A549 (cell line): ENCODE data around the gene CMPK2. TPM values are rescaled to one million over a fixed set of nuclear protein-coding genes. Genes with fewer than 3 reads are reported as not detected.

ENCODE experiments used
- ATAC-seq, 2 experiments: fragments of 200-7000 bp in 1 of 2; fragments of >200 bp in 1 of 2; cut with Nextera tagmentation in 1 of 2; cut with Tn5 transposase in 1 of 2; 3 replicates each; pipeline versions ENCODE4 v1.8.0 to v1.9.1; 2018 to 2020; ENCODE audit warnings: mild to moderate bottlenecking in 1 of 2, moderate library complexity in 1 of 2
- CTCF ChIA-PET: fragments of 300-600 bp; sonication (Branson Sonifier 250); formaldehyde crosslinking; extraction: SDS; loops from one replicate; lab custom pipeline; 2021; ENCODE audit warnings: antibody characterized with exemption, inconsistent platforms; lab: Yijun Ruan, JAX
- POLR2A ChIA-PET: fragments of 350-600 bp; formaldehyde crosslinking; extraction: SDS; loops from one replicate; lab custom pipeline; 2021; ENCODE audit warnings: antibody characterized with exemption, inconsistent platforms; lab: Yijun Ruan, JAX
- DNase-seq, 2 experiments: peaks; one replicate each; pipeline versions ENCODE4 v3.0.0 to v3.0.0-alpha.2; 2011 to 2016; ENCODE audit warnings: low read depth in 1 of 2, low spot score in 1 of 2
- FAIRE-seq: peaks from 2 replicates; lab custom pipeline; 2011; peaks lifted over from hg19 to GRCh38; lab: Jason Lieb, UNC
- H3K27ac ChIP-seq, 2 experiments: fragments of >200 bp; sonication (Bioruptor Twin); formaldehyde crosslinking; 3 replicates each; pipeline ENCODE4 v1.5.1; 2016 to 2017
- H3K4me1 ChIP-seq: fragments of >200 bp; sonication (Bioruptor Twin); formaldehyde crosslinking; 3 replicates; pipeline ENCODE4 v1.6.1; 2016
- H3K4me2 ChIP-seq: fragments of >200 bp; sonication (Bioruptor Twin); formaldehyde crosslinking; 3 replicates; pipeline ENCODE4 v1.6.1; 2016
- H3K4me3 ChIP-seq: fragments of >200 bp; sonication (Bioruptor Twin); formaldehyde crosslinking; 3 replicates; pipeline ENCODE4 v1.5.1; 2016
- H3K9me3 ChIP-seq: fragments of >200 bp; sonication (Bioruptor Twin); formaldehyde crosslinking; 3 replicates; pipeline ENCODE4 v1.6.1; 2016
- CHD2 ChIP-seq: fragments of 150-350 bp; IDR thresholded peaks from 2 replicates; pipeline ENCODE4 v1.6.1; 2014; ENCODE audit warnings: low read length; ENCODE audit not compliant: partially characterized antibody
- FOSB ChIP-seq: fragments of 250-450 bp; sonication (Bioruptor Pico); IDR thresholded peaks from 2 replicates; pipeline ENCODE4 v1.5.0; 2020; ENCODE audit warnings: mild to moderate bottlenecking, moderate library complexity
- FOXS1 ChIP-seq: fragments of 250-450 bp; sonication (Bioruptor Pico); IDR thresholded peaks from 2 replicates; pipeline ENCODE4 v1.5.0; 2020; ENCODE audit warnings: mild to moderate bottlenecking, moderate library complexity
- JUNB ChIP-seq: fragments of >200 bp; sonication (Bioruptor Twin); formaldehyde crosslinking; IDR thresholded peaks from 2 replicates; pipeline ENCODE4 v1.6.1; 2016
- KDM1A ChIP-seq: fragments of 200-600 bp; sonication (generic); IDR thresholded peaks from 2 replicates; pipeline ENCODE4 v1.6.1; 2016; ENCODE audit warnings: low read depth, mild to moderate bottlenecking
- MYC ChIP-seq: IDR thresholded peaks from 2 replicates; pipeline ENCODE4 v1.6.1; 2012; ENCODE audit warnings: mild to moderate bottlenecking, inconsistent platforms, low read length, improper control_type of control experiment, borderline replicate concordance
- RFX5 ChIP-seq: fragments of 450-650 bp; IDR thresholded peaks from 2 replicates; pipeline ENCODE4 v1.7.1; 2014; ENCODE audit warnings: antibody characterized with exemption, mild to moderate bottlenecking, moderate library complexity
- SMC3 ChIP-seq: fragments of >200 bp; sonication (Bioruptor Twin); formaldehyde crosslinking; IDR thresholded peaks from 3 replicates; pipeline ENCODE4 v1.6.1; 2018; ENCODE audit warnings: inconsistent platforms
- TFCP2L1 ChIP-seq: fragments of 250-450 bp; sonication (Bioruptor Pico); IDR thresholded peaks from 2 replicates; pipeline ENCODE4 v1.5.0; 2021; ENCODE audit warnings: mild to moderate bottlenecking
- WGBS: methylation state at CpG from one replicate; pipeline ENCODE4 v1.1.6; 2017; ENCODE audit errors: missing lambda C conversion rate; 5-methylcytosine and 5-hydroxymethylcytosine counted together
- polyA plus RNA-seq, 4 experiments: library from polyadenylated mRNA; depleted of rRNA in 3 of 4; stranded (reverse); fragments of >200 nt; fragmentation: RNase III in 1 of 4; extraction: RNeasy Plus Mini Kit Qiagen cat#74134 plus additional on column Dnase treatment in 1 of 4; gene quantifications; 2 replicates in 3 of 4; 3 replicates in 1 of 4; pipeline ENCODE4 v1.2.3, GENCODE V29; 2011 to 2017
- TF ChIP-seq, protein P1 (sequence below): fragments of >200 bp; sonication (Bioruptor Twin); formaldehyde crosslinking; IDR thresholded peaks from 2 replicates; pipeline ENCODE4 v1.6.1; 2016
- TF ChIP-seq, protein P2 (sequence below): fragments of >200 bp; sonication (Bioruptor Twin); formaldehyde crosslinking; IDR thresholded peaks from 3 replicates; pipeline ENCODE4 v1.5.1; 2016
- TF ChIP-seq, protein P3 (sequence below): IDR thresholded peaks from 2 replicates; pipeline ENCODE4 v1.6.1; 2012
- TF ChIP-seq, protein P4 (sequence below): fragments of 250-450 bp; sonication (Bioruptor Pico); IDR thresholded peaks from 2 replicates; pipeline ENCODE4 v1.5.0; 2020; ENCODE audit warnings: low read depth, mild to moderate bottlenecking, moderate library complexity

Gene CMPK2
- polyA plus RNA-seq, 2 of the 4 experiments (the other 2 are of a cell fraction): 0.12 to 0.41 TPM

DNA sequence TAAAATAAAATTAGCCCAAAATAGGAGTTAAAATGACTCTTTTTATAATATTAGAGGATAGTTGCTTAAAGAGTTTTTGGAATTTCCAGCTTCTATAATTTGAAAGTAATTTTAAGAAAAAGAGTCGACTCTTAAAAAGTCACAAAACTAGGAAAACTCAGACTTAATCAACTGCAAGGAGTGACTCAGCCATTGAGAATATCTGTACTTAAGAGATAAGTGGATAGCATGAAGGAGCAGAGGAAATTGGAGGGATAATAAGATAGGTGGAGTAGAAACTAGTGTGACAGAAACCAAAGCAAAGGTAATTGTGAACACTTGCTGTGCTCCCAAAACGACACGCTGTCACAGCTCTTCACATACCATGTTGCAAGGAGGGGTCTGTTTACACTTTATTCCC, 20.3 kb upstream of the CMPK2 start:
- H3K4me3 ChIP-seq: no peak overlapping the region
- POLR2A ChIA-PET: no interaction called here
- ATAC-seq (no peak), DNase-seq (no peak), FAIRE-seq (no peak)
- CTCF ChIA-PET: interaction anchor here (0.8 to 3.6 kb wide), 6 partner anchors 8 to 158 kb away, joined by 3 to 12 read pairs (median 8); partner anchors contain the start of genes CMPK2 and RNF144A
- H3K4me1 ChIP-seq: no peaks in the 10 kb centered on the region
- WGBS: 20% methylated on average over 3 of the region's 3 CpGs
- no peak overlapping the region for H3K27ac ChIP-seq
- no peaks in the 10 kb centered on the region for H3K9me3 ChIP-seq
- TF ChIP-seq FOSB (CRISPR knock-in tag): no peak
- no peak for TF ChIP-seq JUNB
- TF ChIP-seq, protein P1, sequence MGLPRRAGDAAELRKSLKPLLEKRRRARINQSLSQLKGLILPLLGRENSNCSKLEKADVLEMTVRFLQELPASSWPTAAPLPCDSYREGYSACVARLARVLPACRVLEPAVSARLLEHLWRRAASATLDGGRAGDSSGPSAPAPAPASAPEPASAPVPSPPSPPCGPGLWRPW: no peak
- TF ChIP-seq RFX5: no peak
- TF ChIP-seq, protein P2, sequence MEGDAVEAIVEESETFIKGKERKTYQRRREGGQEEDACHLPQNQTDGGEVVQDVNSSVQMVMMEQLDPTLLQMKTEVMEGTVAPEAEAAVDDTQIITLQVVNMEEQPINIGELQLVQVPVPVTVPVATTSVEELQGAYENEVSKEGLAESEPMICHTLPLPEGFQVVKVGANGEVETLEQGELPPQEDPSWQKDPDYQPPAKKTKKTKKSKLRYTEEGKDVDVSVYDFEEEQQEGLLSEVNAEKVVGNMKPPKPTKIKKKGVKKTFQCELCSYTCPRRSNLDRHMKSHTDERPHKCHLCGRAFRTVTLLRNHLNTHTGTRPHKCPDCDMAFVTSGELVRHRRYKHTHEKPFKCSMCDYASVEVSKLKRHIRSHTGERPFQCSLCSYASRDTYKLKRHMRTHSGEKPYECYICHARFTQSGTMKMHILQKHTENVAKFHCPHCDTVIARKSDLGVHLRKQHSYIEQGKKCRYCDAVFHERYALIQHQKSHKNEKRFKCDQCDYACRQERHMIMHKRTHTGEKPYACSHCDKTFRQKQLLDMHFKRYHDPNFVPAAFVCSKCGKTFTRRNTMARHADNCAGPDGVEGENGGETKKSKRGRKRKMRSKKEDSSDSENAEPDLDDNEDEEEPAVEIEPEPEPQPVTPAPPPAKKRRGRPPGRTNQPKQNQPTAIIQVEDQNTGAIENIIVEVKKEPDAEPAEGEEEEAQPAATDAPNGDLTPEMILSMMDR: no peak
- TF ChIP-seq MYC: no peak
- TF ChIP-seq CHD2: no peak
- TF ChIP-seq FOXS1 (CRISPR knock-in tag): no peak
- TF ChIP-seq KDM1A: no peak
- TF ChIP-seq, protein P3, sequence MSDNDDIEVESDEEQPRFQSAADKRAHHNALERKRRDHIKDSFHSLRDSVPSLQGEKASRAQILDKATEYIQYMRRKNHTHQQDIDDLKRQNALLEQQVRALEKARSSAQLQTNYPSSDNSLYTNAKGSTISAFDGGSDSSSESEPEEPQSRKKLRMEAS: no peak
- no peak for TF ChIP-seq SMC3
- no peak for TF ChIP-seq TFCP2L1 (CRISPR knock-in tag)
- no peak overlapping the region for H3K4me2 ChIP-seq

DNA sequence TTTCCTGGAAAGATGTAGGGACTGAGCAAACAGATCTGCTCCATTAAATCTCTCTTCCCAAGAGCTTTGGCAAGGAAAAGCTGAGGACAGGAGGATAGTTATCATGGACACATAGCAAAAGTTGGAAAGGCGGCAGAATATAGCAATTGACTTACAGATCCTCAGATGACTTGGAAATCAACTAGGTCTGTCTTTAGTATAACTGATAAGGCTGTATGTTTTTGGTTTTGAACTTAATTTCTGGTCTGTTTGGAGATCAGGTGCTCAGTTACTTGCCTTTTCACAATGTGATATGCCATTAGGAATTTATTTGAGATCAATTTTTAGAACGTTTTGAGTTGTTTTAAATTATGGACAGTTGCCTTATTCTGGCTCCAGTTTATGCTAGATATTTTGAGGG, 19.8 kb upstream of the CMPK2 start:
- ATAC-seq (no peak), DNase-seq (no peak), FAIRE-seq (no peak)
- H3K4me3 ChIP-seq: no peak overlapping the region
- no peaks in the 10 kb centered on the region for H3K4me1 ChIP-seq
- no peak overlapping the region for H3K4me2 ChIP-seq
- TF ChIP-seq, protein P4, sequence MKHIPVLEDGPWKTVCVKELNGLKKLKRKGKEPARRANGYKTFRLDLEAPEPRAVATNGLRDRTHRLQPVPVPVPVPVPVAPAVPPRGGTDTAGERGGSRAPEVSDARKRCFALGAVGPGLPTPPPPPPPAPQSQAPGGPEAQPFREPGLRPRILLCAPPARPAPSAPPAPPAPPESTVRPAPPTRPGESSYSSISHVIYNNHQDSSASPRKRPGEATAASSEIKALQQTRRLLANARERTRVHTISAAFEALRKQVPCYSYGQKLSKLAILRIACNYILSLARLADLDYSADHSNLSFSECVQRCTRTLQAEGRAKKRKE (CRISPR knock-in tag): no peak
- no peaks in the 10 kb centered on the region for H3K9me3 ChIP-seq
- ChIA-PET POLR2A (no interaction called here), CTCF (interaction anchor here (0.8 to 3.6 kb wide), 5 partner anchors 8 to 159 kb away, joined by 3 to 12 read pairs (median 8); partner anchors contain the start of genes CMPK2 and RNF144A)
- H3K27ac ChIP-seq: no peak overlapping the region
- 8% methylated on average over 2 of the region's 2 CpGs for WGBS

DNA sequence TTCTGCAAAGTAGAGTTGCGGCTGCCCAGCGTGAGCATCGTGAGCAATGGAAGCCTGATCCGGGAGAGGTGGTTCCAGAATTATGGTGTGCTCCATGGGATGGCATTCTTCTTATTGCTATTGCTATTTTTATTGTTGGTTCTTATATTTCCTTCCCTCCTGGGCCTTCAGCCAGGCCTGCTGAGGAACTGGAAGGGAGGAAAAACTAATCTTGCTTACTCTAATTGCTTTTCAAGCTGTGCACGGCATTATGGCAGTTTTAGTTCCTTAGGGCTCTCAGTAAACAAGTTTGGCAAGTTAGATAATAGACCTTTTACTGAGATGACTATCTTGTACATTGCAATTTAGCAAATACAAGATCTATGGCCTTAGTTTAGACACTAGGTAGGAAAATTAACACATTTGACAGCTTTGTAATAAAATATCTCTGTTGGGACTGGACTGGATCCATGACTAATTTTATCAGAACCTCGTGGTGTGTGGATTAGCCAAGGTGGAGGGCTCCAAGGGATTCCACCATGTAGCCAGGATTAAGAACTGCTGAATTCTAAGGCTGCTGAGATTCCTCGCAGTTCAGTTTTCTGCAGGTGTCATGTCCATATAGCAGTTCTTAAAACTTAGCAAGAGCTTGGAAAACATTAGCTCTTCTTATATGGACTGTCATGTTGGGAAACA, 17.9 kb upstream of the CMPK2 start:
- TF ChIP-seq TFCP2L1 (CRISPR knock-in tag): no peak
- TF ChIP-seq, protein P2: no peak
- no peak for DNase-seq
- Histone ChIP-seq H3K4me2 (no peak overlapping the region), H3K27ac (no peak overlapping the region), H3K4me3 (no peak overlapping the region), H3K4me1 (no peaks in the 10 kb centered on the region), H3K9me3 (no peaks in the 10 kb centered on the region)
- 20% methylated on average over 7 of the region's 7 CpGs for WGBS
- CTCF ChIA-PET: interaction anchor here (1.3 kb wide), 1 partner anchor 161 kb away, joined by 5 read pairs; no protein-coding TSS in a partner anchor
- ATAC-seq: no peak
- POLR2A ChIA-PET: no interaction called here
- no peak for FAIRE-seq
